Liver (tissue), 9 donors: ENCODE results near the gene PHOSPHO1. TPM values are rescaled to one million over a fixed set of nuclear protein-coding genes. Genes with fewer than 3 reads are reported as not detected.

Experiments
- DNase-seq: peaks from one replicate; pipeline ENCODE4 v3.0.0-alpha.2; 2017; ENCODE audit warnings: low spot score
- H3K27ac ChIP-seq, 2 donors: one replicate each; pipeline ENCODE4 v1.7.0; 2013; ENCODE audit warnings: inconsistent platforms in 2 of 2, low read length in 2 of 2, control low read depth in 1 of 2, low read depth in 1 of 2, mild to moderate bottlenecking in 1 of 2
- H3K27me3 ChIP-seq, 4 donors: one replicate each; pipeline versions ENCODE4 v1.6.1 to v1.7.0; 2013; ENCODE audit warnings: low read length in 3 of 4, inconsistent platforms in 1 of 4, mild to moderate bottlenecking in 1 of 4, moderate library complexity in 1 of 4; ENCODE audit not compliant: control insufficient read depth in 4 of 4, insufficient read depth in 4 of 4
- H3K36me3 ChIP-seq, 4 donors: one replicate each; pipeline versions ENCODE4 v1.6.1 to v1.7.0; 2013; ENCODE audit warnings: low read length in 3 of 4, mild to moderate bottlenecking in 3 of 4, low read depth in 1 of 4, moderate library complexity in 1 of 4; ENCODE audit not compliant: control insufficient read depth in 4 of 4, insufficient read depth in 3 of 4
- H3K4me1 ChIP-seq, 4 donors: one replicate each; pipeline versions ENCODE4 v1.6.1 to v1.7.0; 2013; ENCODE audit warnings: low read length in 3 of 4, mild to moderate bottlenecking in 3 of 4, moderate library complexity in 1 of 4; ENCODE audit not compliant: control insufficient read depth in 4 of 4, insufficient read depth in 4 of 4
- H3K4me3 ChIP-seq, 3 donors: one replicate each; pipeline versions ENCODE4 v1.6.1 to v1.7.0; 2013; ENCODE audit warnings: low read length in 3 of 3, control low read depth in 1 of 3, low read depth in 1 of 3, mild to moderate bottlenecking in 1 of 3
- H3K9ac ChIP-seq, 2 donors: one replicate each; pipeline ENCODE4 v1.7.0; 2013; ENCODE audit warnings: low read length in 2 of 2, mild to moderate bottlenecking in 2 of 2, moderate library complexity in 2 of 2, control low read depth in 1 of 2, low read depth in 1 of 2
- H3K9me3 ChIP-seq, 4 donors: one replicate each; pipeline versions ENCODE4 v1.6.1 to v1.7.0; 2013; ENCODE audit warnings: low read length in 3 of 4; ENCODE audit not compliant: control insufficient read depth in 4 of 4
- ATF3 ChIP-seq: IDR thresholded peaks from 2 replicates; pipeline ENCODE4 v1.6.1; 2016; ENCODE audit warnings: antibody characterized with exemption
- CTCF ChIP-seq: fragments of 150-350 bp; IDR thresholded peaks from 2 replicates; pipeline ENCODE4 v1.5.1; 2017; ENCODE audit warnings: improper control_type of control experiment, low read depth, low read length; ENCODE audit not compliant: missing input control
- EGR1 ChIP-seq, 2 donors: IDR thresholded peaks; 2 replicates each; pipeline ENCODE4 v1.6.1; 2016 to 2018; ENCODE audit warnings: antibody characterized with exemption in 2 of 2, low read depth in 2 of 2
- FOXA1 ChIP-seq: IDR thresholded peaks from 2 replicates; pipeline ENCODE4 v1.6.1; 2016; ENCODE audit warnings: antibody characterized with exemption
- FOXA2 ChIP-seq: IDR thresholded peaks from 2 replicates; pipeline ENCODE4 v1.6.1; 2016; ENCODE audit warnings: antibody characterized with exemption
- GABPA ChIP-seq, 2 donors: IDR thresholded peaks in 1 of 2; conservative IDR thresholded peaks in 1 of 2; 2 replicates each; pipeline ENCODE4 v1.6.1; 2016; ENCODE audit warnings: antibody characterized with exemption in 2 of 2, mild to moderate bottlenecking in 1 of 2, moderate library complexity in 1 of 2
- HNF4A ChIP-seq, 2 donors: conservative IDR thresholded peaks; 2 replicates each; pipeline ENCODE4 v1.6.1; 2016; ENCODE audit warnings: antibody characterized with exemption in 2 of 2, mild to moderate bottlenecking in 2 of 2
- JUND ChIP-seq, 2 donors: IDR thresholded peaks; 2 replicates each; pipeline ENCODE4 v1.6.1; 2016; ENCODE audit warnings: antibody characterized with exemption in 2 of 2
- MAX ChIP-seq: IDR thresholded peaks from 2 replicates; pipeline ENCODE4 v1.6.1; 2016; ENCODE audit warnings: antibody characterized with exemption
- NR2F2 ChIP-seq: IDR thresholded peaks from 2 replicates; pipeline ENCODE4 v1.6.1; 2016; ENCODE audit warnings: antibody characterized with exemption
- RAD21 ChIP-seq, 2 donors: IDR thresholded peaks; 2 replicates each; pipeline ENCODE4 v1.6.1; 2016; ENCODE audit warnings: antibody characterized with exemption in 2 of 2, mild to moderate bottlenecking in 2 of 2
- REST ChIP-seq: IDR thresholded peaks from 2 replicates; pipeline ENCODE4 v1.6.1; 2016; ENCODE audit warnings: antibody characterized with exemption, mild to moderate bottlenecking
- RXRA ChIP-seq, 2 donors: IDR thresholded peaks; 2 replicates each; pipeline ENCODE4 v1.6.1; 2017 to 2018; ENCODE audit warnings: antibody characterized with exemption in 2 of 2, mild to moderate bottlenecking in 1 of 2
- SP1 ChIP-seq: IDR thresholded peaks from 2 replicates; pipeline ENCODE4 v1.6.1; 2018; ENCODE audit warnings: antibody characterized with exemption, mild to moderate bottlenecking
- TAF1 ChIP-seq: conservative IDR thresholded peaks from 2 replicates; pipeline ENCODE4 v1.6.1; 2016; ENCODE audit warnings: antibody characterized with exemption, mild to moderate bottlenecking
- ZBTB33 ChIP-seq: IDR thresholded peaks from 2 replicates; pipeline ENCODE4 v1.6.1; 2016; ENCODE audit warnings: antibody characterized with exemption
- WGBS: extraction: QIAGEN DNeasy Blood & Tissue Kit; methylation state at CpG from one replicate; pipeline ENCODE4 v1.1.7; 2013; 5-methylcytosine and 5-hydroxymethylcytosine counted together
- polyA plus RNA-seq, 2 donors: library from polyadenylated mRNA; stranded (reverse) in 1 of 2; unstranded in 1 of 2; fragments of 200-250 nt in 1 of 2; fragments of >200 nt in 1 of 2; fragmentation: Nextera tagmentation in 1 of 2; extraction: Ambion mirVana in 1 of 2; gene quantifications; one replicate each; pipeline versions ENCODE4 v1.2.1 to v1.2.3, GENCODE V29; 2013 to 2015
- total RNA-seq, 2 donors: library from RNA; depleted of rRNA; stranded (reverse); fragments of >200 nt; gene quantifications; one replicate each; pipeline ENCODE4 v1.2.3, GENCODE V29; 2014
- donor health status: healthy.
- donor health status: healthy.
- donor health status: healthy.
- donor health status: healthy.
- donor health status: healthy.

The PHOSPHO1 gene
- total and polyA plus RNA-seq, 4 donors: 0.22 to 99.4 (median 0.40) TPM

GRCh38 chr17:49258394-49258793 lies 27.8 kb upstream of the PHOSPHO1 start:
- DNase-seq: no peak
- no peaks in the 10 kb centered on the region for H3K36me3 ChIP-seq

More at GRCh38 chr17:49258394-49258793, 27.8 kb upstream of the PHOSPHO1 start:
- Histone ChIP-seq H3K4me1 (peaks cover 3 to 5% (median 4%) of the 10 kb centered on the region in 4 donors), H3K27ac (no peak overlapping the region), H3K27me3 (peaks cover 0 to 4% (median 0%) of the 10 kb centered on the region in 4 donors), H3K4me3 (no peak overlapping the region), H3K9me3 (no peaks in the 10 kb centered on the region), H3K9ac (no peak overlapping the region)
- 94% methylated on average over 3 of the region's 3 CpGs for WGBS
- no peak for TF ChIP-seq ATF3
- no peak for TF ChIP-seq CTCF
- no peak for TF ChIP-seq NR2F2
- no peak for TF ChIP-seq RAD21 (IDR thresholded peaks at IDR 0.05)
- TF ChIP-seq JUND (IDR thresholded peaks at IDR 0.05): no peak
- TF ChIP-seq REST: no peak
- no peak for TF ChIP-seq SP1
- TF ChIP-seq RXRA (IDR thresholded peaks at IDR 0.05): no peak
- no peak for TF ChIP-seq FOXA1
- TF ChIP-seq FOXA2: no peak
- TF ChIP-seq MAX: no peak
- TF ChIP-seq TAF1: no peak
- TF ChIP-seq GABPA (IDR thresholded peaks at IDR 0.05 in 1 of 2, conservative IDR thresholded peaks at IDR 0.05 in 1 of 2): no peak
- TF ChIP-seq HNF4A (conservative IDR thresholded peaks at IDR 0.05): no peak
- no peak for TF ChIP-seq EGR1 (IDR thresholded peaks at IDR 0.05; ENCODE audit: low read depth in 2 of 2)
- no peak for TF ChIP-seq ZBTB33
